HepG2 (cell line): Measurements from ENCODE around the gene SSNA1. TPM values are rescaled to one million over a fixed set of nuclear protein-coding genes. Genes with fewer than 3 reads are reported as not detected.
A peak's percentile ranks its signal among the peaks of the same experiment; 100 is the strongest.

ENCODE experiments used
- CENPX ChIP-seq: sonication (generic); formaldehyde crosslinking; IDR thresholded peaks from 2 replicates; pipeline ENCODE4 v1.9.0; 2021; ENCODE audit warnings: mild to moderate bottlenecking, missing genetic modification reagents, moderate library complexity
- ESRRA ChIP-seq: sonication (generic); formaldehyde crosslinking; IDR thresholded peaks from 2 replicates; pipeline ENCODE4 v1.5.1; 2020; ENCODE audit warnings: mild to moderate bottlenecking, low read depth, missing genetic modification reagents
- ETS1 ChIP-seq: sonication (generic); formaldehyde crosslinking; IDR thresholded peaks from 2 replicates; pipeline ENCODE4 v1.4.0; 2020; ENCODE audit warnings: missing genetic modification reagents
- JUN ChIP-seq: sonication (generic); formaldehyde crosslinking; IDR thresholded peaks from 2 replicates; pipeline ENCODE4 v1.4.0; 2020; ENCODE audit warnings: mild to moderate bottlenecking, missing genetic modification reagents
- KDM1A ChIP-seq: IDR thresholded peaks from 2 replicates; pipeline ENCODE4 v1.6.1; 2016; ENCODE audit warnings: missing compliant biosample characterization
- KDM3A ChIP-seq: IDR thresholded peaks from 2 replicates; pipeline ENCODE4 v1.6.1; 2018; ENCODE audit warnings: low read depth, missing compliant biosample characterization
- KLF6 ChIP-seq: IDR thresholded peaks from 2 replicates; pipeline ENCODE4 v1.8.0; 2016; ENCODE audit warnings: missing biosample characterization, missing genetic modification reagents
- MEF2D ChIP-seq: sonication (generic); formaldehyde crosslinking; IDR thresholded peaks from 2 replicates; pipeline ENCODE4 v1.5.1; 2020; ENCODE audit warnings: mild to moderate bottlenecking, missing genetic modification reagents
- MLLT10 ChIP-seq: sonication (generic); formaldehyde crosslinking; IDR thresholded peaks from 2 replicates; pipeline ENCODE4 v1.4.0; 2020; ENCODE audit warnings: missing genetic modification reagents
- PRDM15 ChIP-seq: sonication (generic); formaldehyde crosslinking; IDR thresholded peaks from 2 replicates; pipeline ENCODE4 v1.4.0; 2020; ENCODE audit warnings: missing genetic modification reagents
- SKIL ChIP-seq: sonication (generic); formaldehyde crosslinking; IDR thresholded peaks from 2 replicates; pipeline ENCODE4 v1.8.0; 2022; ENCODE audit warnings: missing genetic modification reagents, mild to moderate bottlenecking, moderate library complexity, borderline replicate concordance
- SRF ChIP-seq: IDR thresholded peaks from 2 replicates; pipeline ENCODE4 v1.6.1; 2011; ENCODE audit warnings: mild to moderate bottlenecking, low read depth, low read length, moderate library complexity
- SSRP1 ChIP-seq: IDR thresholded peaks from 2 replicates; pipeline ENCODE4 v1.6.1; 2016; ENCODE audit warnings: control low read depth
- TRIM22 ChIP-seq: fragments of 450-650 bp; IDR thresholded peaks from 2 replicates; pipeline ENCODE4 v1.6.1; 2017
- ZFP36L2 ChIP-seq: sonication (generic); formaldehyde crosslinking; IDR thresholded peaks from 2 replicates; pipeline ENCODE4 v1.4.0; 2020; ENCODE audit warnings: missing genetic modification reagents
- ZNF354B ChIP-seq: sonication (generic); formaldehyde crosslinking; IDR thresholded peaks from 2 replicates; pipeline ENCODE4 v1.8.0; 2022; ENCODE audit warnings: mild to moderate bottlenecking, missing genetic modification reagents
- ZNF549 ChIP-seq: sonication (generic); formaldehyde crosslinking; IDR thresholded peaks from 2 replicates; pipeline ENCODE4 v1.5.0; 2020; ENCODE audit warnings: missing genetic modification reagents
- ZNF563 ChIP-seq: sonication (generic); formaldehyde crosslinking; IDR thresholded peaks from 2 replicates; pipeline ENCODE4 v1.8.0; 2022; ENCODE audit warnings: mild to moderate bottlenecking, moderate library complexity, missing genetic modification reagents
- ZNF644 ChIP-seq: IDR thresholded peaks from 2 replicates; pipeline ENCODE4 v1.6.1; 2016; ENCODE audit warnings: low read depth
- ZSCAN5A ChIP-seq: sonication (generic); formaldehyde crosslinking; IDR thresholded peaks from 2 replicates; pipeline ENCODE4 v1.8.0; 2022; ENCODE audit warnings: mild to moderate bottlenecking, missing genetic modification reagents, borderline replicate concordance
- polyA plus RNA-seq, 8 experiments: library from polyadenylated mRNA; depleted of rRNA in 3 of 8; stranded (reverse) in 7 of 8; unstranded in 1 of 8; fragments of >200 nt; fragmentation: Illumina TruSeq in 4 of 8; extraction: Trizol in 4 of 8; gene quantifications; 2 replicates each; pipeline versions ENCODE4 v1.2.1 to v1.2.3, GENCODE V29; 2011 to 2016; ENCODE audit warnings: low read depth in 4 of 8, missing spikeins in 1 of 8, mixed read lengths in 1 of 8; ENCODE audit not compliant: insufficient read depth in 1 of 8
- total RNA-seq, 5 experiments: library from RNA; depleted of rRNA; stranded (reverse); fragments of >200 nt; fragmentation: Illumina TruSeq; extraction: Trizol; gene quantifications; 2 replicates each; pipeline ENCODE4 v1.2.3, GENCODE V29; 2016; ENCODE audit warnings: low read depth in 1 of 5

Gene SSNA1
- total and polyA plus RNA-seq, 2 of the 13 experiments (the other 11 are each of a cell fraction or from before 2014, with no cell fraction given): 35.9 to 49.4 TPM

- TF ChIP-seq ZSCAN5A (CRISPR knock-in tag): 0 out of 2 replicates have a peak, but pooled peaks have one; percentile 43
- TF ChIP-seq KDM3A (CRISPR knock-in tag): no peak; the same call in 1 of the 2 replicates
- peak; percentile 74; the same call in 1 of the 2 replicates for TF ChIP-seq ZNF354B (CRISPR knock-in tag)
- no peak for TF ChIP-seq PRDM15
- TF ChIP-seq ZNF644 (CRISPR knock-in tag): no peak
- no peak for TF ChIP-seq CENPX (CRISPR knock-in tag)
- TF ChIP-seq SKIL (CRISPR knock-in tag): peak; percentile 56; the same call in 1 of the 2 replicates
- peak; percentile 58 for TF ChIP-seq KDM1A (CRISPR knock-in tag)
- TF ChIP-seq SSRP1 (CRISPR knock-in tag): no peak
- TF ChIP-seq MLLT10 (CRISPR knock-in tag): no peak
- no peak for TF ChIP-seq JUN
- 0 out of 2 replicates have a peak, but pooled peaks have one; percentile 2 for TF ChIP-seq KLF6 (CRISPR knock-in tag)
- no peak for TF ChIP-seq MEF2D (CRISPR knock-in tag)
- TF ChIP-seq TRIM22: no peak
- no peak for TF ChIP-seq ZNF549 (CRISPR knock-in tag)
- no peak for TF ChIP-seq SRF
- TF ChIP-seq ZNF563 (CRISPR knock-in tag): no peak
- TF ChIP-seq ETS1: no peak
- no peak for TF ChIP-seq ZFP36L2 (CRISPR knock-in tag)
- no peak for TF ChIP-seq ESRRA (CRISPR knock-in tag)
Measured at GRCh38 chr9:137235424-137236237, 47.2 kb downstream of the SSNA1 start (continued).
